GM13976 (cell line): ENCODE results near the gene ATG2B.
A peak's percentile ranks its signal among the peaks of the same experiment; 100 is the strongest.

ENCODE experiments used
- DNase-seq: peaks from one replicate; pipeline ENCODE4 v3.0.0; 2012; ENCODE audit warnings: low spot score
- in situ Hi-C: fragments of 300-500 bp; cut with MboI; formaldehyde crosslinking; loops from one replicate; pipeline ENCODE4 v1.12.0; 2022; ENCODE audit warnings: low sequenced_read_pairs, mixed read lengths, inconsistent platforms; ENCODE audit not compliant: unreplicated experiment
- TF ChIP-seq, protein P1 (sequence below): IDR thresholded peaks from 2 replicates; pipeline ENCODE4 v1.5.1; 2012; ENCODE audit warnings: borderline replicate concordance, mild to moderate bottlenecking; ENCODE audit not compliant: insufficient read depth; ENCODE audit errors: extremely low read depth, missing control alignments, control extremely low read depth

The ATG2B gene

DNA sequence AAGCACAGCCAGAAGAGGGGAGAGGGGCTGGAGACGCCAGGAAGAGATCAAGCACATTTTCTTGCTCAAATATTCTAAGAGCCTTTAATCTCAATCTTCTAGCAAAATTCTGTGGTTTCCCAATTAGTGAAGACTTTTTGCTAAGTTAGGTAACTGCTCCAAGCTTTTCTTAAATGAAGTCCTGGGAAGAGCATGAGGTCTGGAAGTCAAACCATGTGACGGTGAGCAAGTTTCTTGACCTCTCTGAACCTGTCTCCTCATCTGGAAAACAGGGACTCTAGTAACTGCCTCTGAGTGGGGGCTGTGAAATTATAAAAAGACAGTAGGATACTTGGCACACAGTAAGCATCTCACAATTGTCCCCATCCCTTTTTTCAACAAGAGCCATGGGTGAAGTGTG lies 83.0 kb downstream of the ATG2B start:
- TF ChIP-seq, protein P1, sequence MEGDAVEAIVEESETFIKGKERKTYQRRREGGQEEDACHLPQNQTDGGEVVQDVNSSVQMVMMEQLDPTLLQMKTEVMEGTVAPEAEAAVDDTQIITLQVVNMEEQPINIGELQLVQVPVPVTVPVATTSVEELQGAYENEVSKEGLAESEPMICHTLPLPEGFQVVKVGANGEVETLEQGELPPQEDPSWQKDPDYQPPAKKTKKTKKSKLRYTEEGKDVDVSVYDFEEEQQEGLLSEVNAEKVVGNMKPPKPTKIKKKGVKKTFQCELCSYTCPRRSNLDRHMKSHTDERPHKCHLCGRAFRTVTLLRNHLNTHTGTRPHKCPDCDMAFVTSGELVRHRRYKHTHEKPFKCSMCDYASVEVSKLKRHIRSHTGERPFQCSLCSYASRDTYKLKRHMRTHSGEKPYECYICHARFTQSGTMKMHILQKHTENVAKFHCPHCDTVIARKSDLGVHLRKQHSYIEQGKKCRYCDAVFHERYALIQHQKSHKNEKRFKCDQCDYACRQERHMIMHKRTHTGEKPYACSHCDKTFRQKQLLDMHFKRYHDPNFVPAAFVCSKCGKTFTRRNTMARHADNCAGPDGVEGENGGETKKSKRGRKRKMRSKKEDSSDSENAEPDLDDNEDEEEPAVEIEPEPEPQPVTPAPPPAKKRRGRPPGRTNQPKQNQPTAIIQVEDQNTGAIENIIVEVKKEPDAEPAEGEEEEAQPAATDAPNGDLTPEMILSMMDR: no peak
- in situ Hi-C loops: no loop called here
- no peak for DNase-seq

DNA sequence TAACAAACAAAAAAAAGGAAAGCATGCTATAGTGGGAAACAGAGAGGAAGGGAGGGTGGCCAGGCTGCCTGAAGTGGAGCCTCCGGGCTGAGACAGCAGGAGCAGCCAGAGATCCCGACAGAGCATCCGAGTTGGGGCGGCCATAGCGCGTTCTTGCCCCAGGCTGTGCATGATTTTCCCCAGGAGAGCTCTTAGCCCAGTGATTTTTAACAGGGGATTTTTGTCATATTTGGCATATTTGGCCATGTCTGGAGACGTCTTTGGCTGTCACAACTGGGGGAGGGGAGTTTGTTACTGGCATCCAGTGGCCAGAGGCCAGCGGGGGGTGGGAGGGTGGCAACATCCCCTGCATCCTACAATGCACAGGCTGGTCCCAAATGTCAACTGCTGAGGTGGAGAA lies 83.6 kb downstream of the ATG2B start:
- in situ Hi-C loops: loop anchor here (10.0 kb wide), 1 partner anchor 185 kb away; no protein-coding TSS in a partner anchor
- no peak for DNase-seq
- TF ChIP-seq, protein P1: no peak

DNA sequence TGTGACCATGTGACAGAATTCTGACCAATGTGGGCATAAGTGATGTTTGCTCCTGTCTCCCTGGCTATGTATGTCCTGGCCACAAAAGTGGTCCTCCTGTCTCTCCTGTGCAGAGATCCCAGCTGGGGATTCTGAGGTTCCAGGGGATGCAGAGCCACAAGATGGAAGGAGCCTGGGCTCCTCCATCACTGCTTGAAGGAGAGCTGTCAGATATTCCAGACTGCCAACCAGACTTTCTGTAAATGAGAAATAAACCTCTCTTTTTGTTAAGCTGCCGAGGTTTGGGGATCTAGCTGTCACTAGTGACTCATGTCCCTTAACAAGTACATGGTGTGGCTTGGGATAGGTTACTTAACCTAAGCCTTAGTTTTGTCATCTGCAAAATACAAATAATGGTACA lies 85.3 kb downstream of the ATG2B start:
- DNase-seq: no peak
- in situ Hi-C loops: loop anchor here (10.0 kb wide), 1 partner anchor 183 kb away; no protein-coding TSS in a partner anchor
- TF ChIP-seq, protein P1: no peak

DNA sequence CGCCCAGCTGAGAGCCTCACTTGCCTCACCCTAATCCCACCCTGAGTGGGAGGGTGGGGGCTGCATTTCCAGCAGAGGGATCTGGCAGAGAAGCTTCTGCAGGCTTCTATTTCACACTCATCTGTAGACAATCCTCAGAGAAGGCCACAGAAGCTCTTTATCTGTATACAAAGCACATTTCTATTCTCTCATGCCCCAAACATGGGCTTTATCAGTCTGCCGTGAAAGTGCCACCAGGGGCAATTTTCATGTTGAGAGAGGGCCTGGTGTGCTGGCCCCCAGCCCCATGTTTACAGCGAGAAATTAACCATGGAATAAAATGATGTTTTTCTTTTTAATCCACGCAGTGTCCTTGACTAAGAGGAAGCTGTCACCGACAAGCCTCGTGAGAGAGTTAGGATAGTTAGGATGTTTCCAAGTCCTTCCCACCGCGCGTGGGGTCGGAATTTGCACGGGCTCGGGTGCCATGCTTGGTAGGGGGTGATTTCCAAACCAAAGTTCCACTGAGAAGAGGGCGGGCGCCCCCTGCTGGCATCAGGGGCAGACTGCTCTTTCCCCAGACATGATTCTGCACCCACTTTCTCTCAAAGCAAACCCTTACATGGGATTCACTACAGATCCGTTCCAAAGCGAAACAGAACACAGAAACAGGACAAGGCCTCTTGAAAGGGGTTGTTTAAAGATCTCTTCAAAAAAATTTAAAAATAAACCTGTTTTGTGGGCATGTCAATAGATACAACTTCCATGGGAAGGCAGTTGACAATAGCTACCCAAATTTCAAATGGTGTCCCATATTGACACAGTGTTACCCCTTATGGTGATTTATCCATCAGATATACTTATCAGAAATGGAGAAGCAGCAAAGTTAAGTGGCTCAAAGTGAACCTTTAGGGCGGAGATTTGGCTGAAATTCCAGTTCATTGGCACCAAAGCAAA lies 87.7 kb downstream of the ATG2B start:
- TF ChIP-seq, protein P1: peak; percentile 83
- in situ Hi-C loops: loop anchor here (10.0 kb wide), 1 partner anchor 181 kb away; no protein-coding TSS in a partner anchor
- peak; percentile 81 for DNase-seq

DNA sequence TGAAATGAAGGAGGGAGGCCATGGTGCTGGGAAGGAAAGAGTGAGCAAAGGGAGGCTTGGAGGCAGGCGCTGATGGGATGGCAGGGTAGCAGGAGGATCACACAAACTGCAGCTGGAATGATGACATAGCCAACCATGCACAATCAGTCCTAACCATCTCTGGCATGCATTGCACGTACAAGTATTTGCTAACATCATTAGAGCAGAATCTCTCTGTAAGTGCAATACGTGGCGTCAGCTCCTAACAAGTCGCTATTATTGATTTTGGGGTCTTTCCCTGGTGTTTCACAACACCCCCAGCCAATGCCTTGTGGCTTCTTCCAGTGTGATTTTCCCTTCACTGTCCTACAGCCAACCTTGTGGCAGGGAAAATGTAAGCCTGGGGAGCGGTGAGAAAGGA lies 88.6 kb downstream of the ATG2B start:
- in situ Hi-C loops: loop anchor here (10.0 kb wide), 1 partner anchor 180 kb away; no protein-coding TSS in a partner anchor
- TF ChIP-seq, protein P1: no peak
- no peak for DNase-seq

DNA sequence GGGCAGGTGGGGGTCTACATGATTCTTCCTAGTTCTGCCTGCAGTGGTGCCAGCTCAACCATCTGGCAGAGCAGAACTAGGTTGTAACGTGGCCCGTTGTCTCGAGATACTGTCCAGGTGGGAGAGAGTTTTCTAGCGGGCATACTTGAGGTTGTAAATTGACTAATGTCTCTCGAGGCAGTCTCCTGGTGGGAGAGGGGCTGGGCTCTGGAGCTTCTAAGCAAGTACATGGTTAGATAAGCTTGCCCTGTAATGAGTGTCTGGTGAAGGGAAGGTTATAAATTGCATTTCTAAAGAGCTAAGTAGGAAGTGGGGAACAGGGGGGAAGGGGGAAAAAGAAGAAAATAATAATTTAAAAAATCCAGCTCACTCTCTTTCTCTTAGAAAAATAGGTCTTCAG lies 89.0 kb downstream of the ATG2B start:
- in situ Hi-C loops: loop anchor here (10.0 kb wide), 1 partner anchor 179 kb away; no protein-coding TSS in a partner anchor
- no peak for DNase-seq
- TF ChIP-seq, protein P1: no peak
